ENCODE data around the gene PINK1. TPM values are rescaled to one million over a fixed set of nuclear protein-coding genes. Genes with fewer than 3 reads are reported as not detected.
A peak's percentile ranks its signal among the peaks of the same experiment; 100 is the strongest.

Gene PINK1
- total and polyA plus RNA-seq, 2 of the 13 experiments (the other 11 are each of a cell fraction or from before 2014, with no cell fraction given): 15.3 to 16.1 TPM

GRCh38 chr1:20661207-20662109 is 28.2 kb downstream of the PINK1 start, which contains the start of gene DDOST (continued):
- TF ChIP-seq LBX2 (CRISPR knock-in tag; IDR thresholded peaks at IDR 0.05; ENCODE audit: borderline replicate concordance) (no peak), FOXM1 (CRISPR knock-in tag; IDR thresholded peaks at IDR 0.05) (no peak), FOXA1 (IDR thresholded peaks at IDR 0.05) (no peak), FOXA1 (CRISPR knock-in tag; IDR thresholded peaks at IDR 0.05) (no peak), NFYB (CRISPR knock-in tag; IDR thresholded peaks at IDR 0.05) (peak; percentile 95), BORCS8-MEF2B (CRISPR knock-in tag; IDR thresholded peaks at IDR 0.05) (0 out of 2 replicates have a peak, but pooled peaks have one; percentile 54), KDM2A (CRISPR knock-in tag; IDR thresholded peaks at IDR 0.05; ENCODE audit: borderline replicate concordance, low read depth) (peak; percentile 88), CCDC6 (CRISPR knock-in tag; IDR thresholded peaks at IDR 0.05) (0 out of 2 replicates have a peak, but pooled peaks have one; percentile 50), KLF12 (CRISPR knock-in tag; IDR thresholded peaks at IDR 0.05; ENCODE audit: borderline replicate concordance) (no peak), ZFP41 (CRISPR knock-in tag; IDR thresholded peaks at IDR 0.05; ENCODE audit: borderline replicate concordance) (0 out of 2 replicates have a peak, but pooled peaks have one; percentile 52), HOXA7 (CRISPR knock-in tag; IDR thresholded peaks at IDR 0.05) (no peak), KLF16 (CRISPR knock-in tag; IDR thresholded peaks at IDR 0.05) (peak in 1 of 2 experiments; percentile 79; a peak in 2 of 4 replicates), ZNF33A (CRISPR knock-in tag; IDR thresholded peaks at IDR 0.05; ENCODE audit: borderline replicate concordance) (no peak), RELA (CRISPR knock-in tag; IDR thresholded peaks at IDR 0.05) (peak; percentile 45; the same call in 1 of the 2 replicates), PITX1 (CRISPR knock-in tag; IDR thresholded peaks at IDR 0.05) (peak; percentile 6; the same call in 1 of the 2 replicates), HDAC1 (CRISPR knock-in tag; IDR thresholded peaks at IDR 0.05) (peak; percentile 93), TFE3 (CRISPR knock-in tag; IDR thresholded peaks at IDR 0.05) (no peak; the same call in 1 of the 2 replicates), ZSCAN22 (CRISPR knock-in tag; IDR thresholded peaks at IDR 0.05) (no peak), ZNF292 (CRISPR knock-in tag; IDR thresholded peaks at IDR 0.05; ENCODE audit: borderline replicate concordance, low read depth) (no peak), MIER3 (CRISPR knock-in tag; IDR thresholded peaks at IDR 0.05; ENCODE audit: borderline replicate concordance) (0 out of 2 replicates have a peak, but pooled peaks have one; percentile 53), ZFP1 (CRISPR knock-in tag; IDR thresholded peaks at IDR 0.05) (no peak), TCF7 (IDR thresholded peaks at IDR 0.05; ENCODE audit: low read depth) (no peak), ZZZ3 (CRISPR knock-in tag; IDR thresholded peaks at IDR 0.05; ENCODE audit: borderline replicate concordance) (peak; percentile 62; the same call in 1 of the 2 replicates)
- TF ChIP-seq, protein P1, sequence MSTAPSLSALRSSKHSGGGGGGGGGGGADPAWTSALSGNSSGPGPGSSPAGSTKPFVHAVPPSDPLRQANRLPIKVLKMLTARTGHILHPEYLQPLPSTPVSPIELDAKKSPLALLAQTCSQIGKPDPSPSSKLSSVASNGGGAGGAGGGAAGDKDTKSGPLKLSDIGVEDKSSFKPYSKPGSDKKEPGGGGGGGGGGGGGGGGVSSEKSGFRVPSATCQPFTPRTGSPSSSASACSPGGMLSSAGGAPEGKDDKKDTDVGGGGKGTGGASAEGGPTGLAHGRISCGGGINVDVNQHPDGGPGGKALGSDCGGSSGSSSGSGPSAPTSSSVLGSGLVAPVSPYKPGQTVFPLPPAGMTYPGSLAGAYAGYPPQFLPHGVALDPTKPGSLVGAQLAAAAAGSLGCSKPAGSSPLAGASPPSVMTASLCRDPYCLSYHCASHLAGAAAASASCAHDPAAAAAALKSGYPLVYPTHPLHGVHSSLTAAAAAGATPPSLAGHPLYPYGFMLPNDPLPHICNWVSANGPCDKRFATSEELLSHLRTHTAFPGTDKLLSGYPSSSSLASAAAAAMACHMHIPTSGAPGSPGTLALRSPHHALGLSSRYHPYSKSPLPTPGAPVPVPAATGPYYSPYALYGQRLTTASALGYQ (CRISPR knock-in tag; IDR thresholded peaks at IDR 0.05): 0 out of 2 replicates have a peak, but pooled peaks have one; percentile 32
- TF ChIP-seq, protein P2, sequence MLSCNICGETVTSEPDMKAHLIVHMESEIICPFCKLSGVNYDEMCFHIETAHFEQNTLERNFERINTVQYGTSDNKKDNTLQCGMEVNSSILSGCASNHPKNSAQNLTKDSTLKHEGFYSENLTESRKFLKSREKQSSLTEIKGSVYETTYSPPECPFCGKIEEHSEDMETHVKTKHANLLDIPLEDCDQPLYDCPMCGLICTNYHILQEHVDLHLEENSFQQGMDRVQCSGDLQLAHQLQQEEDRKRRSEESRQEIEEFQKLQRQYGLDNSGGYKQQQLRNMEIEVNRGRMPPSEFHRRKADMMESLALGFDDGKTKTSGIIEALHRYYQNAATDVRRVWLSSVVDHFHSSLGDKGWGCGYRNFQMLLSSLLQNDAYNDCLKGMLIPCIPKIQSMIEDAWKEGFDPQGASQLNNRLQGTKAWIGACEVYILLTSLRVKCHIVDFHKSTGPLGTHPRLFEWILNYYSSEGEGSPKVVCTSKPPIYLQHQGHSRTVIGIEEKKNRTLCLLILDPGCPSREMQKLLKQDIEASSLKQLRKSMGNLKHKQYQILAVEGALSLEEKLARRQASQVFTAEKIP (CRISPR knock-in tag; IDR thresholded peaks at IDR 0.05; ENCODE audit: borderline replicate concordance): no peak

Data from HepG2 (cell line).